ENCODE results near the gene DPP10.

Gene DPP10

GRCh38 chr2:114546531-114546930 lies 104.1 kb downstream of the DPP10 start:
- Histone ChIP-seq H3K4me3 (ENCODE audit: low read depth in 1 of 2, low read length in 2 of 2) (no peak overlapping the region), H3K36me3 (ENCODE audit: insufficient read depth, low read length) (no peaks in the 10 kb centered on the region), H3K9ac (ENCODE audit: low read length) (no peak overlapping the region), H3K9me3 (ENCODE audit: low read length) (no peaks in the 10 kb centered on the region), H3K27ac (ENCODE audit: low read depth, low read length) (no peak overlapping the region), H3K4me1 (ENCODE audit: insufficient read depth, low read length) (no peaks in the 10 kb centered on the region), H3K27me3 (ENCODE audit: control insufficient read depth in 1 of 2, insufficient read depth in 2 of 2, low read length in 2 of 2) (no peaks in the 10 kb centered on the region)

- no peak overlapping the region for H3K4me3 ChIP-seq (ENCODE audit: low read depth in 1 of 2, low read length in 2 of 2)
- no peaks in the 10 kb centered on the region for H3K4me1 ChIP-seq (ENCODE audit: insufficient read depth, low read length)
- no peaks in the 10 kb centered on the region for H3K27me3 ChIP-seq (ENCODE audit: control insufficient read depth in 1 of 2, insufficient read depth in 2 of 2, low read length in 2 of 2)
- no peak overlapping the region for H3K27ac ChIP-seq (ENCODE audit: low read depth, low read length)
- no peak overlapping the region for H3K9ac ChIP-seq (ENCODE audit: low read length)
- H3K9me3 ChIP-seq (ENCODE audit: low read length) = no peaks in the 10 kb centered on the region
- H3K36me3 ChIP-seq (ENCODE audit: insufficient read depth, low read length) = no peaks in the 10 kb centered on the region
Measured at GRCh38 chr2:114548151-114548550, 105.7 kb downstream of the DPP10 start.

- Histone ChIP-seq H3K9me3 (ENCODE audit: low read length) (no peaks in the 10 kb centered on the region), H3K27ac (ENCODE audit: low read depth, low read length) (no peak overlapping the region), H3K4me1 (ENCODE audit: insufficient read depth, low read length) (no peaks in the 10 kb centered on the region), H3K27me3 (ENCODE audit: control insufficient read depth in 1 of 2, insufficient read depth in 2 of 2, low read length in 2 of 2) (no peaks in the 10 kb centered on the region), H3K36me3 (ENCODE audit: insufficient read depth, low read length) (no peaks in the 10 kb centered on the region), H3K9ac (ENCODE audit: low read length) (no peak overlapping the region), H3K4me3 (ENCODE audit: low read depth in 1 of 2, low read length in 2 of 2) (no peak overlapping the region)
Measured at GRCh38 chr2:114550364-114550763, 107.9 kb downstream of the DPP10 start.

GRCh38 chr2:114550895-114551793 lies 108.7 kb downstream of the DPP10 start:
- no peaks in the 10 kb centered on the region for H3K27me3 ChIP-seq (ENCODE audit: control insufficient read depth in 1 of 2, insufficient read depth in 2 of 2, low read length in 2 of 2)
- H3K9ac ChIP-seq (ENCODE audit: low read length) = no peak overlapping the region
- H3K9me3 ChIP-seq (ENCODE audit: low read length) = no peaks in the 10 kb centered on the region
- no peaks in the 10 kb centered on the region for H3K4me1 ChIP-seq (ENCODE audit: insufficient read depth, low read length)
- H3K4me3 ChIP-seq (ENCODE audit: low read depth in 1 of 2, low read length in 2 of 2) = no peak overlapping the region
- H3K27ac ChIP-seq (ENCODE audit: low read depth, low read length) = no peak overlapping the region
- H3K36me3 ChIP-seq (ENCODE audit: insufficient read depth, low read length) = no peaks in the 10 kb centered on the region

GRCh38 chr2:114553027-114553426 lies 110.6 kb downstream of the DPP10 start:
- Histone ChIP-seq H3K4me3 (ENCODE audit: low read depth in 1 of 2, low read length in 2 of 2) (no peak overlapping the region), H3K27me3 (ENCODE audit: control insufficient read depth in 1 of 2, insufficient read depth in 2 of 2, low read length in 2 of 2) (no peaks in the 10 kb centered on the region), H3K27ac (ENCODE audit: low read depth, low read length) (no peak overlapping the region), H3K9me3 (ENCODE audit: low read length) (no peaks in the 10 kb centered on the region), H3K9ac (ENCODE audit: low read length) (no peak overlapping the region), H3K4me1 (ENCODE audit: insufficient read depth, low read length) (no peaks in the 10 kb centered on the region), H3K36me3 (ENCODE audit: insufficient read depth, low read length) (no peaks in the 10 kb centered on the region)

- H3K4me1 ChIP-seq (ENCODE audit: insufficient read depth, low read length) = no peaks in the 10 kb centered on the region
- no peak overlapping the region for H3K27ac ChIP-seq (ENCODE audit: low read depth, low read length)
- no peaks in the 10 kb centered on the region for H3K27me3 ChIP-seq (ENCODE audit: control insufficient read depth in 1 of 2, insufficient read depth in 2 of 2, low read length in 2 of 2)
- no peak overlapping the region for H3K4me3 ChIP-seq (ENCODE audit: low read depth in 1 of 2, low read length in 2 of 2)
- no peaks in the 10 kb centered on the region for H3K36me3 ChIP-seq (ENCODE audit: insufficient read depth, low read length)
- no peaks in the 10 kb centered on the region for H3K9me3 ChIP-seq (ENCODE audit: low read length)
- no peak overlapping the region for H3K9ac ChIP-seq (ENCODE audit: low read length)
Measured at GRCh38 chr2:114569166-114569565, 126.7 kb downstream of the DPP10 start.

- H3K4me1 ChIP-seq (ENCODE audit: insufficient read depth, low read length) = peaks cover 8% of the 10 kb centered on the region
- H3K27me3 ChIP-seq (ENCODE audit: control insufficient read depth in 1 of 2, insufficient read depth in 2 of 2, low read length in 2 of 2) = no peaks in the 10 kb centered on the region
- no peak overlapping the region for H3K4me3 ChIP-seq (ENCODE audit: low read depth in 1 of 2, low read length in 2 of 2)
- H3K27ac ChIP-seq (ENCODE audit: low read depth, low read length) = no peak overlapping the region
- no peak overlapping the region for H3K9ac ChIP-seq (ENCODE audit: low read length)
- no peaks in the 10 kb centered on the region for H3K36me3 ChIP-seq (ENCODE audit: insufficient read depth, low read length)
- no peaks in the 10 kb centered on the region for H3K9me3 ChIP-seq (ENCODE audit: low read length)
Measured at GRCh38 chr2:114577657-114578056, 135.2 kb downstream of the DPP10 start.

GRCh38 chr2:114579542-114579941 lies 137.1 kb downstream of the DPP10 start:
- no peaks in the 10 kb centered on the region for H3K9me3 ChIP-seq (ENCODE audit: low read length)
- no peaks in the 10 kb centered on the region for H3K27me3 ChIP-seq (ENCODE audit: control insufficient read depth in 1 of 2, insufficient read depth in 2 of 2, low read length in 2 of 2)
- no peak overlapping the region for H3K9ac ChIP-seq (ENCODE audit: low read length)
- no peaks in the 10 kb centered on the region for H3K36me3 ChIP-seq (ENCODE audit: insufficient read depth, low read length)
- no peak overlapping the region for H3K4me3 ChIP-seq (ENCODE audit: low read depth in 1 of 2, low read length in 2 of 2)
- peaks cover 8% of the 10 kb centered on the region for H3K4me1 ChIP-seq (ENCODE audit: insufficient read depth, low read length)
- no peak overlapping the region for H3K27ac ChIP-seq (ENCODE audit: low read depth, low read length)

- Histone ChIP-seq H3K4me3 (ENCODE audit: low read depth in 1 of 2, low read length in 2 of 2) (no peak overlapping the region), H3K4me1 (ENCODE audit: insufficient read depth, low read length) (peaks cover 8% of the 10 kb centered on the region), H3K36me3 (ENCODE audit: insufficient read depth, low read length) (no peaks in the 10 kb centered on the region), H3K9ac (ENCODE audit: low read length) (no peak overlapping the region), H3K27ac (ENCODE audit: low read depth, low read length) (no peak overlapping the region), H3K27me3 (ENCODE audit: control insufficient read depth in 1 of 2, insufficient read depth in 2 of 2, low read length in 2 of 2) (no peaks in the 10 kb centered on the region), H3K9me3 (ENCODE audit: low read length) (no peaks in the 10 kb centered on the region)
Measured at GRCh38 chr2:114580691-114581090, 138.2 kb downstream of the DPP10 start.

GRCh38 chr2:114598329-114598728 lies 155.9 kb downstream of the DPP10 start:
- Histone ChIP-seq H3K4me1 (ENCODE audit: insufficient read depth, low read length) (no peaks in the 10 kb centered on the region), H3K27me3 (ENCODE audit: control insufficient read depth in 1 of 2, insufficient read depth in 2 of 2, low read length in 2 of 2) (no peaks in the 10 kb centered on the region), H3K9ac (ENCODE audit: low read length) (no peak overlapping the region), H3K27ac (ENCODE audit: low read depth, low read length) (no peak overlapping the region), H3K4me3 (ENCODE audit: low read depth in 1 of 2, low read length in 2 of 2) (no peak overlapping the region), H3K9me3 (ENCODE audit: low read length) (no peaks in the 10 kb centered on the region), H3K36me3 (ENCODE audit: insufficient read depth, low read length) (no peaks in the 10 kb centered on the region)

- no peaks in the 10 kb centered on the region for H3K27me3 ChIP-seq (ENCODE audit: control insufficient read depth in 1 of 2, insufficient read depth in 2 of 2, low read length in 2 of 2)
- no peak overlapping the region for H3K27ac ChIP-seq (ENCODE audit: low read depth, low read length)
- H3K4me1 ChIP-seq (ENCODE audit: insufficient read depth, low read length) = no peaks in the 10 kb centered on the region
- no peak overlapping the region for H3K4me3 ChIP-seq (ENCODE audit: low read depth in 1 of 2, low read length in 2 of 2)
- H3K9ac ChIP-seq (ENCODE audit: low read length) = no peak overlapping the region
- H3K36me3 ChIP-seq (ENCODE audit: insufficient read depth, low read length) = no peaks in the 10 kb centered on the region
- H3K9me3 ChIP-seq (ENCODE audit: low read length) = no peaks in the 10 kb centered on the region
Measured at GRCh38 chr2:114609203-114609602, 166.8 kb downstream of the DPP10 start.

- Histone ChIP-seq H3K27me3 (ENCODE audit: control insufficient read depth in 1 of 2, insufficient read depth in 2 of 2, low read length in 2 of 2) (no peaks in the 10 kb centered on the region), H3K9me3 (ENCODE audit: low read length) (no peaks in the 10 kb centered on the region), H3K27ac (ENCODE audit: low read depth, low read length) (no peak overlapping the region), H3K9ac (ENCODE audit: low read length) (no peak overlapping the region), H3K36me3 (ENCODE audit: insufficient read depth, low read length) (no peaks in the 10 kb centered on the region), H3K4me1 (ENCODE audit: insufficient read depth, low read length) (no peaks in the 10 kb centered on the region), H3K4me3 (ENCODE audit: low read depth in 1 of 2, low read length in 2 of 2) (no peak overlapping the region)
Measured at GRCh38 chr2:114609801-114610200, 167.4 kb downstream of the DPP10 start.
